Measurements from ENCODE around the gene SCAF8. TPM values are rescaled to one million over a fixed set of nuclear protein-coding genes. Genes with fewer than 3 reads are reported as not detected.

SCAF8 gene
- total and polyA plus RNA-seq, 9 of the 15 experiments (the other 6 are each of a cell fraction or from before 2014, with no cell fraction given), result 10.5 to 46.6 (median 23.2) TPM

- no peak for TF ChIP-seq HSF4 (CRISPR knock-in tag; IDR thresholded peaks at IDR 0.05; ENCODE audit: borderline replicate concordance)
Observed at GRCh38 chr6:154829970-154830369, 96.8 kb downstream of the SCAF8 start (continued).

- peaks cover 27% of the 10 kb centered on the region for H3K79me2 ChIP-seq (ENCODE audit: control insufficient read depth, insufficient read depth, low read length)
- TF ChIP-seq KDM1A (IDR thresholded peaks at IDR 0.05), result no peak
- CTCF ChIA-PET (ENCODE audit: low intra/inter-chr PET ratio), result no interaction called here
Observed at GRCh38 chr6:154830771-154831170, 97.6 kb downstream of the SCAF8 start.

GRCh38 chr6:154835307-154835706 is 102.1 kb downstream of the SCAF8 start:
- H3K4me2 ChIP-seq (ENCODE audit: insufficient read depth, low read length), result no peak overlapping the region
- BruUV-seq (replicated peaks), result no TSS peak
- 0 out of 2 replicates have a peak, but pooled peaks cover 3% of the 10 kb centered on the region for H4K20me1 ChIP-seq (replicated peaks; ENCODE audit: control insufficient read depth, insufficient read depth, low read length)
- no peak for TF ChIP-seq ZC3H4 (CRISPR knock-in tag; IDR thresholded peaks at IDR 0.05; ENCODE audit: borderline replicate concordance)
- TF ChIP-seq NUFIP1 (IDR thresholded peaks at IDR 0.05; ENCODE audit: partially characterized antibody), result no peak
- TF ChIP-seq DPF2 (IDR thresholded peaks at IDR 0.05), result no peak
- no peak for TF ChIP-seq POLR2AphosphoS5 (IDR thresholded peaks at IDR 0.05; ENCODE audit: control insufficient read depth, insufficient read depth, low read depth, low read length)
- no peak for TF ChIP-seq PHTF2 (CRISPR knock-in tag; IDR thresholded peaks at IDR 0.05)
- TF ChIP-seq HLTF (IDR thresholded peaks at IDR 0.05), result no peak
- no peak for TF ChIP-seq ZNF696 (CRISPR knock-in tag; conservative IDR thresholded peaks at IDR 0.05)
- TF ChIP-seq DACH1 (IDR thresholded peaks at IDR 0.05; ENCODE audit: partially characterized antibody), result no peak
- no peak for TF ChIP-seq GATAD2B (IDR thresholded peaks at IDR 0.05; ENCODE audit: borderline replicate concordance)
- TF ChIP-seq, protein P1, sequence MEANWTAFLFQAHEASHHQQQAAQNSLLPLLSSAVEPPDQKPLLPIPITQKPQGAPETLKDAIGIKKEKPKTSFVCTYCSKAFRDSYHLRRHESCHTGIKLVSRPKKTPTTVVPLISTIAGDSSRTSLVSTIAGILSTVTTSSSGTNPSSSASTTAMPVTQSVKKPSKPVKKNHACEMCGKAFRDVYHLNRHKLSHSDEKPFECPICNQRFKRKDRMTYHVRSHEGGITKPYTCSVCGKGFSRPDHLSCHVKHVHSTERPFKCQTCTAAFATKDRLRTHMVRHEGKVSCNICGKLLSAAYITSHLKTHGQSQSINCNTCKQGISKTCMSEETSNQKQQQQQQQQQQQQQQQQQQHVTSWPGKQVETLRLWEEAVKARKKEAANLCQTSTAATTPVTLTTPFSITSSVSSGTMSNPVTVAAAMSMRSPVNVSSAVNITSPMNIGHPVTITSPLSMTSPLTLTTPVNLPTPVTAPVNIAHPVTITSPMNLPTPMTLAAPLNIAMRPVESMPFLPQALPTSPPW (CRISPR knock-in tag; IDR thresholded peaks at IDR 0.05), result no peak
- no peak for TF ChIP-seq FUS (optimal IDR thresholded peaks at IDR 0.05; ENCODE audit: low read depth, low read length)
- H3K4me3 ChIP-seq, result no peak overlapping the region
- CTCF ChIA-PET (ENCODE audit: low intra/inter-chr PET ratio), result no interaction called here
- no peaks in the 10 kb centered on the region for H3K4me1 ChIP-seq (replicated peaks in 1 of 2; ENCODE audit: control insufficient read depth in 2 of 2, insufficient read depth in 2 of 2, low read length in 2 of 2)
- in situ Hi-C loops (cut with MboI) (no loop called here), intact Hi-C loops (cut with micrococcal nuclease) (no loop called here)
- no peaks in the 10 kb centered on the region for H3K9me3 ChIP-seq (replicated peaks; ENCODE audit: control insufficient read depth, insufficient read depth, low read depth, low read length)
- DNase-seq (ENCODE audit: extremely low read depth in 1 of 4, low spot score in 3 of 4), result no peak
- H3K27me3 ChIP-seq (ENCODE audit: control insufficient read depth in 2 of 2, insufficient read depth in 2 of 2, low read length in 2 of 2), result no peaks in the 10 kb centered on the region
- no peak for ATAC-seq
- peaks cover 70% of the 10 kb centered on the region for H3K79me2 ChIP-seq (ENCODE audit: control insufficient read depth, insufficient read depth, low read length)
- H3K9me1 ChIP-seq (ENCODE audit: control insufficient read depth, insufficient read depth, low read length), result no peaks in the 10 kb centered on the region
- H2AFZ ChIP-seq (ENCODE audit: low read depth, low read length), result no peak overlapping the region
- H3K36me3 ChIP-seq (ENCODE audit: control insufficient read depth, insufficient read depth, low read length), result peaks cover 52% of the 10 kb centered on the region
- POLR2A ChIA-PET, result interaction anchor here (1.2 kb wide), 1 partner anchor 8 kb away, joined by 3 read pairs; no protein-coding TSS in a partner anchor
- no peak overlapping the region for H3K9ac ChIP-seq (ENCODE audit: insufficient read depth in 1 of 2, low read depth in 2 of 2, low read length in 2 of 2)
- no peak overlapping the region for H3K27ac ChIP-seq (ENCODE audit: extremely low read depth, low read depth, low read length)
- 66% methylated on average over 4 of the region's 4 CpGs for WGBS (ENCODE audit: insufficient coverage, low coverage, missing lambda C conversion rate)
- no peak for FAIRE-seq

More at GRCh38 chr6:154830771-154831170, 97.6 kb downstream of the SCAF8 start:
- Histone ChIP-seq H3K4me3 (no peak overlapping the region), H3K4me1 (replicated peaks in 1 of 2; ENCODE audit: control insufficient read depth in 2 of 2, insufficient read depth in 2 of 2, low read length in 2 of 2) (no peaks in the 10 kb centered on the region), H2AFZ (ENCODE audit: low read depth, low read length) (no peak overlapping the region), H3K36me3 (ENCODE audit: control insufficient read depth, insufficient read depth, low read length) (peaks cover 78% of the 10 kb centered on the region), H3K9me1 (ENCODE audit: control insufficient read depth, insufficient read depth, low read length) (no peaks in the 10 kb centered on the region), H3K27ac (ENCODE audit: extremely low read depth, low read depth, low read length) (no peak overlapping the region), H3K27me3 (ENCODE audit: control insufficient read depth in 2 of 2, insufficient read depth in 2 of 2, low read length in 2 of 2) (no peaks in the 10 kb centered on the region), H4K20me1 (replicated peaks; ENCODE audit: control insufficient read depth, insufficient read depth, low read length) (0 out of 2 replicates have a peak, but pooled peaks cover 3% of the 10 kb centered on the region), H3K4me2 (ENCODE audit: insufficient read depth, low read length) (no peak overlapping the region), H3K9ac (ENCODE audit: insufficient read depth in 1 of 2, low read depth in 2 of 2, low read length in 2 of 2) (no peak overlapping the region), H3K9me3 (replicated peaks; ENCODE audit: control insufficient read depth, insufficient read depth, low read depth, low read length) (no peaks in the 10 kb centered on the region)
- no peak for FAIRE-seq
- in situ Hi-C loops (cut with MboI), result no loop called here
- no peak for ATAC-seq
- no TSS peak for BruUV-seq (replicated peaks)
- DNase-seq (ENCODE audit: extremely low read depth in 1 of 4, low spot score in 3 of 4), result no peak
- POLR2A ChIA-PET, result interaction anchor here (1.0 kb wide), 1 partner anchor 34 kb away, joined by 3 read pairs; no protein-coding TSS in a partner anchor
- intact Hi-C loops (cut with micrococcal nuclease), result no loop called here
- WGBS (ENCODE audit: insufficient coverage, low coverage, missing lambda C conversion rate), result 92% methylated on average over 4 of the region's 4 CpGs

All from K562 (cell line).